Epithelial cell of esophagus (primary cell): ENCODE data around the gene RBM26.
A peak's percentile ranks its signal among the peaks of the same experiment; 100 is the strongest.

Experiments used
- DNase-seq: peaks from one replicate; pipeline ENCODE4 v3.0.0; 2010; ENCODE audit warnings: low read depth
- H3K4me3 ChIP-seq: 2 replicates; pipeline ENCODE4 v1.5.1; 2011; ENCODE audit warnings: mild to moderate bottlenecking, low read length, control low read depth
- TF ChIP-seq, protein P1 (sequence below): IDR thresholded peaks from 2 replicates; pipeline ENCODE4 v1.5.1; 2011; ENCODE audit warnings: low read depth, mild to moderate bottlenecking, low read length, control low read depth, inconsistent platforms; ENCODE audit not compliant: insufficient read depth; ENCODE audit errors: missing control alignments

The RBM26 gene

DNA sequence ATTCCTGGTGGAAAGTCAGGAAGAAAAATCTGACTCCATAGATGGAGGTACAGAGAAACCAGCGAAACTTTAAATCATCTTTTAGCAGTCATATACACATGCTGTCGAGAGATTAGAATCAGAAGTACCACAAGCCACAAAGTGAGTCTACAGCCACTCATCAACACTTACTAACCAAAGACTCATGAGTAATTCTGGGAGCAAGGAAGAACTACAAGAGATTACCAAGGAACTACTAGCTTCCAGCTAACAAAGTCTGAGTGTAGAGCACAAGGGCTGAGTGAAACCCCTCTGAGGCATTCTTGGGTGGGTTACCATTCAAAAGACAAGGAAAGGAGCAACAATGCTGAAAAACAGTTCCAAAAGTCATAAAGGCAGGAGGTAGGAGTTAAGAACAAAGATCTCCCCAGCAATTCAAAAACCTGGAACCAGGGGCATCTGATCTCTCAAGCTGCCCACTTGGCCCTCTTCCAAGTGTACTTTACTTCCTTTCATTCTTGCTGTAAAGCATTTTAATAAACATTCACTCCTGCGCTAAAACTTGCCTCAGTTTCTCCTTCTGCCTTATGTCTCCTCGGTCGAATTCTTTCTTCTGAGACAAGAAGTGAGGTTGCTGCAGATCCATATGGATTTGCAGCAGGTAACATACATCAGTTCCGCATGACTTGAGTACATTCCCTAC is 13.0 kb downstream of the RBM26 start:
- no peak overlapping the region for H3K4me3 ChIP-seq
- TF ChIP-seq, protein P1, sequence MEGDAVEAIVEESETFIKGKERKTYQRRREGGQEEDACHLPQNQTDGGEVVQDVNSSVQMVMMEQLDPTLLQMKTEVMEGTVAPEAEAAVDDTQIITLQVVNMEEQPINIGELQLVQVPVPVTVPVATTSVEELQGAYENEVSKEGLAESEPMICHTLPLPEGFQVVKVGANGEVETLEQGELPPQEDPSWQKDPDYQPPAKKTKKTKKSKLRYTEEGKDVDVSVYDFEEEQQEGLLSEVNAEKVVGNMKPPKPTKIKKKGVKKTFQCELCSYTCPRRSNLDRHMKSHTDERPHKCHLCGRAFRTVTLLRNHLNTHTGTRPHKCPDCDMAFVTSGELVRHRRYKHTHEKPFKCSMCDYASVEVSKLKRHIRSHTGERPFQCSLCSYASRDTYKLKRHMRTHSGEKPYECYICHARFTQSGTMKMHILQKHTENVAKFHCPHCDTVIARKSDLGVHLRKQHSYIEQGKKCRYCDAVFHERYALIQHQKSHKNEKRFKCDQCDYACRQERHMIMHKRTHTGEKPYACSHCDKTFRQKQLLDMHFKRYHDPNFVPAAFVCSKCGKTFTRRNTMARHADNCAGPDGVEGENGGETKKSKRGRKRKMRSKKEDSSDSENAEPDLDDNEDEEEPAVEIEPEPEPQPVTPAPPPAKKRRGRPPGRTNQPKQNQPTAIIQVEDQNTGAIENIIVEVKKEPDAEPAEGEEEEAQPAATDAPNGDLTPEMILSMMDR = no peak
- peak; percentile 83 for DNase-seq

DNA sequence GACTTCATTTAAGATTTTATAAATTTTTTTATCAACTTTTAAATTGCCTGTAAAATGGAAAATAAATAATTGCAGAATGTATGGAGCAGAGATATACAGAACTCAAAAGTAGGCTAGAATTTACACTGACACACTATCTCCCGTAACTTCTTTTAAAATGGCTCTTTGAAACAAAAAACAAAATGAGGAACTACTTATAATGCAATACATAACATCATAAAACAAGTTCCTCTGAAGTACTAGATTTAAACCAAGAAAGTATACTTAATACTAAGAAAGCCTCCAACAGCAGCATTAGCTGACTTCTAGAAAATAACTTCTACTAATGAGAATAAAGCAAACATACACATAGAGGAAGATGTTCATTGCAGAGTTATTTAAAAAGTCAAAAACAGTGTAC is 17.0 kb downstream of the RBM26 start:
- TF ChIP-seq, protein P1 = no peak
- DNase-seq = no peak
- H3K4me3 ChIP-seq = no peak overlapping the region

DNA sequence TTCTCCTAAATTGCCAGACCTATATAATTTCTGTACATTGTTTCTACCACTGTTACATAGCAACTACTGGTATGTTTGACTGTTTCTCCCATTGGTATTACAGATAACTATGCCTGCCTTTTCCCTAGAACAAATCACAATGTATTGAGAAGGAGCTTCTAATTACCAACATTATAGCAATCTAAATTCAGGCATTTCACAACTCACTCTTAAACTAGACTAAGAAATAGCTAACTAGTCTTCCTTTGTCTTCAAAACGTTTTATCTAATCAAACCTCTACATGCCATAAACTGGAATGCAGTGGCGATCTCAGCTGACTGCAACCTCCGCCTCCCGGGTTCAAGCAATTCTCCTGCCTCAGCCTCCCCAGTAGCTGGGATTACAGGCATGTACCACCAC is 18.2 kb downstream of the RBM26 start:
- DNase-seq = no peak
- TF ChIP-seq, protein P1 = no peak
- no peak overlapping the region for H3K4me3 ChIP-seq

DNA sequence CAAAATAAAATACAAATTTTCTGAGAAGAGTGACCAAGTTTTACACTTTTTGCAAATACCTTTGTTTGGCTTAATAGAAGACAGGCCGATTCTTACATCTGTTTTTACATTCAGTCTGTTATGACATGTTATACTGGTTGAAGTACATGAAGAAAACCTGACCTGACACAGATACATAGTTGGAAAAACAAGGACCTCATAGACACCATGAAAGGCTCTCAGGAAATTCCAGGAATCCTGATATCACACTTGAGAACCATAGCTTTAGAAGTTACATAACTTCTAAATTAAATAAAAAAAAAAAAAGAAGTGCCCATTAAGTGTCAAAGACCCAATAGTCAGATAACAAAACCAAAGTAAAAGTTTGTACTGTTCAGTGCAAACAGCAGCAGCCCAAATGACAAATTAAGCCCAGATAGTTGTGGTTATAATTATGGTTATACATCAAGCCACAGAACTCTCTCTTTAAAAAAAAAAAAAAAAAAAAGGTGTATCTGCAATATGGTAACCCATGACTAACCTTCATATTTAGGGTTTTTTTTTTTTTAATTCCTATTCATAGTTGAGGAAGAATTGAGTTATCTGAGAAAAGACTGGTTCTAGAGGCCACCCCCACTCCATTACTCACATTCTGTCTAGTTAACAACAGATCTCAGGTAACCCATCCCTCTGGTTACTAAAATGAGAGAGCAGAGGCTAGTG is 19.8 kb downstream of the RBM26 start:
- H3K4me3 ChIP-seq = no peak overlapping the region
- DNase-seq = peak; percentile 51
- TF ChIP-seq, protein P1 = no peak

DNA sequence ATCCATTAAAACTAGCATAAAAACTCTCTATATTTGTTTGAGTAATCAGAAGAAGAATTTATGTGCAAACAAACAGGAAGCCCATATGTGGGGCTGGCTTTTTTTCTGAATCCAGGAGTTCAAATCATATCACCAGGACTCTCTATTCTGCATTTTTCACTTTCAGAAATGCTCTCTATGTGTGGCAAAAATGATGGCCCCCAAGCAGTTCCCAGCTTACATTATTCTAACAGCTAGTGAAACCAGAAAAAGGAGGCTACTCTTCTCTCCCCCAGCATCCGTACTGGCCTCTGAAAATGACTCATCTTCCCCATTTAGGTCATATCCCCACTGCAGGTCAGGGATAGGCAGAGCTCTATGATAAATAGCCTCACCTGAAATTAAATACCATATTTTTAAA is 20.4 kb downstream of the RBM26 start:
- TF ChIP-seq, protein P1 = no peak
- H3K4me3 ChIP-seq = no peak overlapping the region
- peak; percentile 56 for DNase-seq

DNA sequence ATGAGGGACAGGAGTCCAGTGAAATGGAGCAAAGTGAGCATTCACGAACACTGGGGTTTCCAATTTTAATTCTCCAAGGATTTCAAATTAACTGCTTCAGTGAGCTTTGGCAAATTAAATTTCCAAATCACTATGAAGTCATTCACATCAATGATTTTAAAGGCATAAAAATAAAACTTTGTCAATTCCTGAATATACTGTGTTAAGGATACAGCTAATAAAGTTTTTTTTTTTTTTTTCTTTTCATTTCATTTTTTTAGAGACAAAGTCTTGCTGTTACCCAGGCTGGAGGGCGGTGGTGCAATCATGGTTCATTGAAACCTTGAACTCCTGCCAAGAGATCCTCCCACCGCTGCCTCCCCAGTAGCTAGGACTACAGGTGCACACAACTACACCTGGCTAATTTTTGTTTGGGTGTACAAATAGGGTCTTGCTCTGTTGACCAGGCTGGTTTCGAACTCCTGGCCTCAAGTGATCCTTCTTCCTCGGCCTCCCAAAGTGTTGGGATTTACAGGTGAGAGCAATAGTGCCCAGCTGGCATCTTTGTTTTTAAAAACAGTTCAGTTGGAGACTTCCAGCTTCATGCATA is 21.9 kb downstream of the RBM26 start:
- TF ChIP-seq, protein P1 = no peak
- no peak overlapping the region for H3K4me3 ChIP-seq
- DNase-seq = no peak
